WTC11 (cell line): Measurements from ENCODE around the gene GNPTG.

Experiments
- E2F1 ChIP-seq: sonication (generic); formaldehyde crosslinking; IDR thresholded peaks from 2 replicates; pipeline ENCODE4 v1.8.0; 2022; ENCODE audit warnings: mild to moderate bottlenecking, missing genetic modification reagents
- ELF4 ChIP-seq: sonication (generic); formaldehyde crosslinking; IDR thresholded peaks from 2 replicates; pipeline ENCODE4 v1.8.1; 2022; ENCODE audit warnings: low read depth, mild to moderate bottlenecking, moderate library complexity, missing genetic modification reagents
- NR2C2 ChIP-seq: sonication (generic); formaldehyde crosslinking; IDR thresholded peaks from 2 replicates; pipeline ENCODE4 v1.8.0; 2022; ENCODE audit warnings: mild to moderate bottlenecking, missing genetic modification reagents
- SP1 ChIP-seq: sonication (generic); formaldehyde crosslinking; conservative IDR thresholded peaks from 2 replicates; pipeline ENCODE4 v1.8.1; 2022; ENCODE audit warnings: missing genetic modification reagents
- USF2 ChIP-seq: sonication (generic); formaldehyde crosslinking; IDR thresholded peaks from 2 replicates; pipeline ENCODE4 v1.8.1; 2023; ENCODE audit warnings: mild to moderate bottlenecking, missing genetic modification reagents, moderate library complexity
- ZNF263 ChIP-seq: sonication (generic); formaldehyde crosslinking; IDR thresholded peaks from 2 replicates; pipeline ENCODE4 v1.8.1; 2022; ENCODE audit warnings: low read depth, mild to moderate bottlenecking, moderate library complexity, missing genetic modification reagents
- TF ChIP-seq, protein P1 (sequence below): sonication (generic); formaldehyde crosslinking; conservative IDR thresholded peaks from 2 replicates; pipeline ENCODE4 v1.8.1; 2023; ENCODE audit warnings: mild to moderate bottlenecking, low read depth, missing genetic modification reagents, moderate library complexity
- TF ChIP-seq, protein P2 (sequence below): fragments of 250-450 bp; sonication (Bioruptor Pico); IDR thresholded peaks from 2 replicates; pipeline ENCODE4 v1.9.0; 2021; ENCODE audit warnings: mild to moderate bottlenecking, borderline replicate concordance

DNA sequence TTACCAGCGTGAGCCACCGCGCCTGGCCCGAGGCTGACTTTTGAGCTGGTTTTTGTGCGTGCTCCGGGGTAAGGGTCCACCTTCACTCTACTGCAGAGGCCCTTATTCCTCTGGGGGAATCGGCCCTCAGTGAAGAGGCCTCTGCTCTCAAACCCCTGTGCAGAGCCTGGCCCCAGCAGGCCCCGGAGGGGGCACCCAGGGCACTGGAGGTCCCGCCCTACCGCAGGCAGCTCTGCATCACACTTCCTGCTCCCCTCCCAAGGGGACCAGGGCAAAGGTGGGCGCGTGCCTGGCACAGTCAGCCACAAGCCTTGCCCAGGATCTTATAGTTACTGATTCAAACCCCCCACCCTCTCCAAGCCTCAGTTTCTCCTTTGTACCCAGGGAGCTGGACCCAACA lies 45.9 kb upstream of the GNPTG start:
- TF ChIP-seq ELF4: no peak
- TF ChIP-seq E2F1: no peak
- no peak for TF ChIP-seq ZNF263 (CRISPR knock-in tag)
- no peak for TF ChIP-seq SP1 (CRISPR knock-in tag)
- no peak for TF ChIP-seq NR2C2 (CRISPR knock-in tag)
- TF ChIP-seq, protein P1, sequence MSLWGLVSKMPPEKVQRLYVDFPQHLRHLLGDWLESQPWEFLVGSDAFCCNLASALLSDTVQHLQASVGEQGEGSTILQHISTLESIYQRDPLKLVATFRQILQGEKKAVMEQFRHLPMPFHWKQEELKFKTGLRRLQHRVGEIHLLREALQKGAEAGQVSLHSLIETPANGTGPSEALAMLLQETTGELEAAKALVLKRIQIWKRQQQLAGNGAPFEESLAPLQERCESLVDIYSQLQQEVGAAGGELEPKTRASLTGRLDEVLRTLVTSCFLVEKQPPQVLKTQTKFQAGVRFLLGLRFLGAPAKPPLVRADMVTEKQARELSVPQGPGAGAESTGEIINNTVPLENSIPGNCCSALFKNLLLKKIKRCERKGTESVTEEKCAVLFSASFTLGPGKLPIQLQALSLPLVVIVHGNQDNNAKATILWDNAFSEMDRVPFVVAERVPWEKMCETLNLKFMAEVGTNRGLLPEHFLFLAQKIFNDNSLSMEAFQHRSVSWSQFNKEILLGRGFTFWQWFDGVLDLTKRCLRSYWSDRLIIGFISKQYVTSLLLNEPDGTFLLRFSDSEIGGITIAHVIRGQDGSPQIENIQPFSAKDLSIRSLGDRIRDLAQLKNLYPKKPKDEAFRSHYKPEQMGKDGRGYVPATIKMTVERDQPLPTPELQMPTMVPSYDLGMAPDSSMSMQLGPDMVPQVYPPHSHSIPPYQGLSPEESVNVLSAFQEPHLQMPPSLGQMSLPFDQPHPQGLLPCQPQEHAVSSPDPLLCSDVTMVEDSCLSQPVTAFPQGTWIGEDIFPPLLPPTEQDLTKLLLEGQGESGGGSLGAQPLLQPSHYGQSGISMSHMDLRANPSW: no peak
- TF ChIP-seq USF2 (CRISPR knock-in tag): no peak
- TF ChIP-seq, protein P2, sequence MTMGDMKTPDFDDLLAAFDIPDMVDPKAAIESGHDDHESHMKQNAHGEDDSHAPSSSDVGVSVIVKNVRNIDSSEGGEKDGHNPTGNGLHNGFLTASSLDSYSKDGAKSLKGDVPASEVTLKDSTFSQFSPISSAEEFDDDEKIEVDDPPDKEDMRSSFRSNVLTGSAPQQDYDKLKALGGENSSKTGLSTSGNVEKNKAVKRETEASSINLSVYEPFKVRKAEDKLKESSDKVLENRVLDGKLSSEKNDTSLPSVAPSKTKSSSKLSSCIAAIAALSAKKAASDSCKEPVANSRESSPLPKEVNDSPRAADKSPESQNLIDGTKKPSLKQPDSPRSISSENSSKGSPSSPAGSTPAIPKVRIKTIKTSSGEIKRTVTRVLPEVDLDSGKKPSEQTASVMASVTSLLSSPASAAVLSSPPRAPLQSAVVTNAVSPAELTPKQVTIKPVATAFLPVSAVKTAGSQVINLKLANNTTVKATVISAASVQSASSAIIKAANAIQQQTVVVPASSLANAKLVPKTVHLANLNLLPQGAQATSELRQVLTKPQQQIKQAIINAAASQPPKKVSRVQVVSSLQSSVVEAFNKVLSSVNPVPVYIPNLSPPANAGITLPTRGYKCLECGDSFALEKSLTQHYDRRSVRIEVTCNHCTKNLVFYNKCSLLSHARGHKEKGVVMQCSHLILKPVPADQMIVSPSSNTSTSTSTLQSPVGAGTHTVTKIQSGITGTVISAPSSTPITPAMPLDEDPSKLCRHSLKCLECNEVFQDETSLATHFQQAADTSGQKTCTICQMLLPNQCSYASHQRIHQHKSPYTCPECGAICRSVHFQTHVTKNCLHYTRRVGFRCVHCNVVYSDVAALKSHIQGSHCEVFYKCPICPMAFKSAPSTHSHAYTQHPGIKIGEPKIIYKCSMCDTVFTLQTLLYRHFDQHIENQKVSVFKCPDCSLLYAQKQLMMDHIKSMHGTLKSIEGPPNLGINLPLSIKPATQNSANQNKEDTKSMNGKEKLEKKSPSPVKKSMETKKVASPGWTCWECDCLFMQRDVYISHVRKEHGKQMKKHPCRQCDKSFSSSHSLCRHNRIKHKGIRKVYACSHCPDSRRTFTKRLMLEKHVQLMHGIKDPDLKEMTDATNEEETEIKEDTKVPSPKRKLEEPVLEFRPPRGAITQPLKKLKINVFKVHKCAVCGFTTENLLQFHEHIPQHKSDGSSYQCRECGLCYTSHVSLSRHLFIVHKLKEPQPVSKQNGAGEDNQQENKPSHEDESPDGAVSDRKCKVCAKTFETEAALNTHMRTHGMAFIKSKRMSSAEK (CRISPR knock-in tag): no peak
